ENCODE results near the gene ONECUT3.

- TF ChIP-seq CTCF (IDR thresholded peaks at IDR 0.05) (no peak), POLR2A (IDR thresholded peaks at IDR 0.05) (no peak), POLR2AphosphoS5 (IDR thresholded peaks at IDR 0.05) (no peak), EP300 (IDR thresholded peaks at IDR 0.05) (no peak)
Measured at GRCh38 chr19:1720237-1720636, 33.1 kb upstream of the ONECUT3 start.
